HG02943 (cell line): ENCODE data around the gene TBC1D8B.

Experiments
- ATAC-seq: cut with Tn5 transposase; IDR thresholded peaks from one replicate; pipeline ENCODE4 v1.9.1; 2021; ENCODE audit warnings: mild to moderate bottlenecking, low read depth, moderate library complexity; ENCODE audit not compliant: unreplicated experiment

Gene TBC1D8B

GRCh38 chrX:106897259-106897658, 94.8 kb downstream of the TBC1D8B start:
- no peak for ATAC-seq

GRCh38 chrX:106898462-106898861, 96.0 kb downstream of the TBC1D8B start:
- ATAC-seq = no peak

- ATAC-seq = no peak
Observed at GRCh38 chrX:106899276-106899675, 96.8 kb downstream of the TBC1D8B start.

DNA sequence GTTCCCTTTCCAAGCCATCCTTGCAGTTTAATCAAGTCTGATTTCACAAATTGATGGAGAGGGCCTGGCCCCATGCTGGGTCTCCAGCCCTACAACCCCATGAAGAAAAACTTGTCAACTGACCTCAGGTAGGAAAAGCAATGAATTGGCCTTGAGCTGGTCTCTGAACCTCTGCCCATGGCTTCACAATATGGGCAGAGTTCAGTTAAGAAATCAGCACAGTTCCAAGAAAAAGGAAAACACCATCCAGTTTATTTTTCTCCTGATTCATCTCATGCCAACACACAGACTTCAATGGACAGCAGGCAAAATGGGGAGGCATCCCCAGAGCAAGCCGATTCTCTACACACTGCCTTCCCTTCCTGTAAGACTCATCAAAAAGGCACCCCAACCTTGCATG, 97.4 kb downstream of the TBC1D8B start:
- no peak for ATAC-seq

DNA sequence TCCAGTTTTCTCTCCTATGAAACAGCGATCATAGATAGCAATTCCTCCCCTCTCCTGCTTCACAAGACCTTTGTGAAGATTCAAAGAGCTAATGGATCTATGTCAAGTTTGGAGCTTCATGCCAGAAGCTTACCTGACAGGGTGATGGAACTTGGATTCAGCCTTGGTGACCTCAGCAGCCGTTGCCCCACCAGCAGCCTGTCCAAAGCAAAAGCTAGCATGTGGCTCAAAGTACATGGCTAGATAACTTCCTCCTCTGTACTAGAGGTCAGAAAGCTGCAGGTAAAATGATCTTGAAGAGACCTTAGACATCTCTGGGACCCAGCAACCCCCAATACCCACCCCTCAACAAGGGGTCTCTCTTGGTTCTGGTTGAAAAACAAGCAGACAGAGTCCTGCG, 98.9 kb downstream of the TBC1D8B start:
- ATAC-seq = no peak

GRCh38 chrX:106901781-106902219, 99.3 kb downstream of the TBC1D8B start:
- no peak for ATAC-seq

- ATAC-seq = no peak
Observed at GRCh38 chrX:106902684-106903083, 100.2 kb downstream of the TBC1D8B start.

DNA sequence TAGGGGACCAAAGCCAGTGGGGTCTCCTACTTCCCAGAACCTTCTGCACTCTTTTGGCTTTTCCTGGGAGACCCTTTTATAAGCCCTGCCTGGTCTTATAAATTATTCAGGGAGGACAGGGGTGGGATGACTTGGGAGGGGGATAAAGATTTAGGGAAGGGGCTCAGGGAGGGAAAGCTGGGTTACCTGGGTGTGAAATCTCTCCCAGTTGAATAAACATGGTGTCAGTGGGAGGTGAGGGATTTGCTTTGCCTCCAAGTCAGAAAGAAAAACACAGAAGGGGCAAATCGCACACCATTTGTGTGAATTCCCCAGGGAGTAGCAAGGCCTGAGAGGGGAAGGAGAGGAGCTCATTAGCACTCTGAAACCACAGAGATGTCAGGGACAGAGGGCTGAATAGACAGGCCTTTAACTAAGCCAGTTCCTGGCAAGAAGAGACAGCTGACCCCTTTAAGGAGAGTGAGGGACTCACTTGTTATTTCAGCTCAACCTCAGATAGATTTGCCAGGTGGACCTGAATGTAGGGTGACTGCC, 100.9 kb downstream of the TBC1D8B start, which contains the start of gene RIPPLY1:
Gene RIPPLY1, minus strand, starts transcription at position 51 of the 534 bp plus-strand sequence. CDS start 54 bp downstream, outside the sequence.
- no peak for ATAC-seq

DNA sequence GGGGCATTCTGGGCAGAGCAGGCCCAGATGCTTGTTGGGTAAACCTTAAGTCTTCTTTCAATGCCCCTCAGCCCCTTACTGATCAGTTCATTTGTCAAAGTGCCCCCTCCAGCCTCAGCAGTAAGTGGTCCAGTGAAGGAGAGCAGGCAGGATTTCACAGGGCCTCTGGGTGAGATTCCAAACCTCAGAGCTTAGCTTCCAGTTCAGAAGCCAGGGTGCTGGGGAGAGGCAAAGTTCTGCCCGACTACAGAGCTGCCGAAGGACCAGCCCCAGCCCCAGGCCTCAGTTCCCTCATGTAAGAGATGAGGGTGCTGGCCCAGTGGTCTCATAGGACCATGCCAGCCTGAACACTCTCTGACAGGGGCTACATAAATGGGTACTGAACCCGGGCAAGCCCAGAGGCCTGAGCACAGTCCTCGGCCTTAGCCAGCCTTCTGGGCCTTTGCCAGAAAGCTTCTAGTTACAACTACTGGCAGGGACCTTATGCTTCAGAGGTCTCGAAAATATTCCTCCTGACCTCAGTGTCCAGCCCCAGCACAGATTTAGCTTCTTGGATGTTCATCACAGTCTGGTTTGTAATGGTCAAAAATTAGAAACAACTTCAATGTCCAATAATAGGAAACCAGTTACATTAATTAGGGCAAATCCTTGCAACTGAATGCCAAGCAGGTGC, 101.5 kb downstream of the TBC1D8B start:
- no peak for ATAC-seq

DNA sequence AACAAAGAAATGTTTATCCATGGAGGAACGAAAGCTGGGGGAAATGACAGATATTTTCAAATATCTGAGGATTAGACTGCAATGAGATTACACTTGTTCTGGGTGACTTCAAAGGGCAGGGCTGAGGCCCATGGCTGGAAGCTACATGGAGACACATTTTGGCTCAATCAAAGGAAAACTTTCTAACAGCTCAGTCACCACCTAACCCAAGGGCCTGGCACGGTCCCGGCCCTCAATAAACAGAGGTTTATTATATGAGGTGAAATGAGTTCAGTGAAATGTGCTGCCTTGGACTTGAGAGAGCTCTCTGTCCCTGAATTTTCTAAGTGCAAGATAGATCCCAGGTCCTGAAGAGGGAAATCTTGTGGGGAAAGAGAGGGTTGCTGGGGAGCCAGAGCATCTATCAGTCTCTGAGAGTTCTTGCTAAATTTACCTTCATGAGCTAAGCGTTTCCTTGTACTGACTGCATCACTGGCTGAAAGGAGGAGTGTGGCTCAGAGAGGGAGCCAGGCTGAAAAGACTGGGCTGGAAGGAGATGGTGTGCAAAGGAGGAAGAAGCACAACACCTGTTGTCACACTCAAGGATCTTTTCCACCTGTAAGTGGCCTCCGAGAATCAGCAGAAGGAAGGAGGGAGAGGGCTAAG, 102.7 kb downstream of the TBC1D8B start:
- no peak for ATAC-seq

GRCh38 chrX:106906361-106906760, 103.9 kb downstream of the TBC1D8B start:
- ATAC-seq = no peak

DNA sequence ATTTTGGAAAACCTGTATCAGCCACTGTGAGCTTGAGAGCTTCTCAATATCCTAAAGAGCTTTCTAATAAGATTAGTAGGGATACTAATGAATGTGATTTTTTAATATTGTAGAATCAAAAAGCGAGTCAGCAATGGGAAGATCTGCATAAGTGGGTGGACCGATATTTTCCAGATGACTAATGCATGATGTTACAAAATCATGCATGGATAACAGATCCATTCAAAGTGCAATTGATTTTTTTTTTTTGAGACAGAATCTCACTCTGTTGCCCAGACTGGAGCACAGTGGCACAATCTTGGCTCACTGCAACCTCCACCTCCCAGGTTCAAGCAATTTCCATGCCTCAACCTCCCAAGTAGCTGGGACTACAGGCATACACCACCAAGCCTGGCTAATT, 110.4 kb downstream of the TBC1D8B start:
- no peak for ATAC-seq

DNA sequence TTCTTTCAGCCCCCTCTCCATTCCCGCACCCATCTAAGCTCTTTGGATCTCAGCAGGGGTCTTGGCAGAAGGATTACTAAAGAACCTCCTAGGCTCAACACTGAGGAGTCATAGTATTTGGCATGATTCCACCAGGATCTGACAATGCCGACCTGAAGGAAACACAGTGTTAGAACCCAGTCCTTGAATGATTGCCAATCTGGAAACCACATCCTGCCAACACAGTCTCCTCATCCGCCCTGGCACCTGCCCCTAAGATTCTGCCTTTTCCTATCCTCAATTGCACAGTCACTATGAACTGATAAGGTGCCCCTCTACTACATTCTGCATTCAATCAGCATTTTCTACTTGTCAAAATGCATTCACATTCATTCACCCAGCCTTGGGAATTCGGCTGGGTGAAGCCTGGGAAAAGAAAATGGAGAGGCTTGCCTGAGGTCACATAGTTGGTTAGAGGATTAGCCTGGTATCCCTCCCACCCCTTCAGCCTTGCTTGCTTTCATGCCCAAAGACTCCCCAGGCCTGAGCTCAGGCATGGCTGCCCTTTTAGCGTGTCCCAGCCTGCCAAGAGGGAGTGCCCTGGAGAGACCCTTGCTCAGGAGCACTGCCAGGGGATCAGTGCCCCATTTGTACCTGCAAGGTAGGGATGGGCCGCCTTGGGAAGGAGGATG, 115.5 kb downstream of the TBC1D8B start:
- no peak for ATAC-seq

DNA sequence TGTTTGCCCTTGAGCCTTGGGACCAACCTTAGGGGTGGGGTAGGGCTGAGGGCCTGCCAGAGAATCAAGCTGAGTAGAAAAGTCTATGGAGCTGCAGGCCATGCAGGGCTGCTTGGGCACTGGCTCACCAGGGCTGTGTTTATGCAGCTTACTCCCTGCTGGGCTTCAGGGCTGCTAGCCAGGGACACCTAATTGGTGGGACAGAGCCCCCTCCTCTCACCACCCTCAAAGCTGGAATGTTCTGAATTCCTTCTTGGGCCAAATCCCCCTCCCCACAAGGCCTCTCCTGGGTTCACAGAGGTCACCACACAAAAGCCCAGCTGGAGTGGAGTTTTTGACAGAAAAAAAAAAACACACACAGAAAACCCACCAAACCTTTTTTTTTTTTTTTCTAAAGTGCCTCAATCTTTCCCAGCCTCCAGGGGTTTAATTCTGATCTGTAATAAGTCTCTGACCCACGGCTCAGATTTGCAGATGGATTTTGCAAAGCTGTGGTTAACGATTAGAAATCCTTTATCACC, 117.5 kb downstream of the TBC1D8B start, which contains the start of gene CLDN2:
Gene CLDN2, plus strand, starts transcription at position 471 of the 521 bp plus-strand sequence. CDS start 7,827 bp downstream, outside the sequence.
- no peak for ATAC-seq

GRCh38 chrX:106921637-106922036, 119.2 kb downstream of the TBC1D8B start:
- ATAC-seq = no peak
